Activated naive CD4-positive, alpha-beta T cell treated with anti-CD3 and anti-CD28 coated beads, Interleukin-2, amount 50 U/mL, for 72 hours (primary cell): ENCODE measurements around the gene C2CD2. TPM values are rescaled to one million over a fixed set of nuclear protein-coding genes. Genes with fewer than 3 reads are reported as not detected.
A peak's percentile ranks its signal among the peaks of the same experiment; 100 is the strongest.
"Not testable (repeated sequence)": the region's sequence is repeated elsewhere in the genome, so short reads cannot be mapped to it uniquely, and the experiment has no call there.

Experiments used
- ATAC-seq, 2 donors: fragments of 150-1000 bp; cut with Tn5 transposase; 2 replicates each; pipeline ENCODE4 v1.10.0; 2021; ENCODE audit warnings: mild to moderate bottlenecking in 2 of 2, moderate library complexity in 2 of 2
- DNase-seq, 2 donors: peaks; one replicate each; pipeline ENCODE4 v3.0.0; 2021 to 2022; ENCODE audit warnings: low spot score in 2 of 2
- H3K27ac Mint-ChIP-seq, 2 donors: one replicate each; pipeline ENCODE4 v1.8.0; 2022; ENCODE audit warnings: mild to moderate bottlenecking in 2 of 2, mixed read lengths in 2 of 2
- H3K36me3 Mint-ChIP-seq, 2 donors: one replicate each; pipeline ENCODE4 v1.8.0; 2022; ENCODE audit warnings: mixed read lengths in 2 of 2
- H3K9me3 Mint-ChIP-seq, 2 donors: one replicate each; pipeline ENCODE4 v1.8.0; 2022; ENCODE audit warnings: mixed read lengths in 2 of 2
- total RNA-seq, 2 donors: library from RNA; stranded (reverse); gene quantifications; one replicate each; pipeline ENCODE4 v1.2.3, GENCODE V29; 2022

C2CD2 gene
- total RNA-seq, 2 donors from 2014 or later: 15.8 to 24.7 TPM

DNA sequence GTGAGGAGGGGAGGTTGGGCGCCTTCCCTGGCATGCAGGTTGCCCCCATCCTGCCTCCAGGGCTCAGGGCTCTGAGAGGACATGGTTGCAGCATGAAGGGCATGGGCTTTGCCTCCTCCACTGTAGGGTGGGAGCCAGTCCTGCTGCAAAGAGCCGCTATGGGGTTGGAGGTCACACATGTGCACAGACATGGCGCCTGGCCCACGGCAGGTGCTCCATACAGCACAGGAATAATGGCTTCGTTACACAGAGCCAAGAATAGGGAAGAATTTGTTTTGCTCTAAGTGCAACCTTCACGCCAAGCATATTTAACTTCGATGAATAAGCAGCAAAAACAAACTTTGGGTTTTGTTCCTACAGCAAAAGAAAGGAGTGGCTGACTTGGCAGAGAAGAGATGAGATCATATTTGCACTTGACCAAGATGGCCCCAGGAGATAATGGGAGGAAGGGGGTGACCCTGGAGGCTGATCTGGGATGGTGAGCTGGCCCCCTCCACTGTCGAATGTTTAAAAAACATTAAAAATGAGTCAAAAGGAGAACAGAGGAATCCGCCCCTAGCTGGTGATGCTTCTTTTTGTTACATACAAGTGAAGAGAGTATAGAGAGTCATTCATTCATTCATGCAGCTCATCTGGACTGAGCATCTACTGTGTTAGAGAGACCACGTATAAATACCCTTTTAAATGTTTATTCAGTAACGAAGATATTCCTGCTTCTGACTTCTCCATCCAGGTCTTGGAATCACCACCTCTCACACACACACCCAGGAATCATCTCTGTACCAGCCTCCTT, 12.4 kb upstream of the C2CD2 start:
- Mint-ChIP-seq H3K9me3 (no peaks in the 10 kb centered on the region), H3K36me3 (no peaks in the 10 kb centered on the region), H3K27ac (peak overlapping the region in 1 of 2 donors; percentile 54)
- ATAC-seq (no peak), DNase-seq (peak in 1 of 2 donors; percentile 39)

DNA sequence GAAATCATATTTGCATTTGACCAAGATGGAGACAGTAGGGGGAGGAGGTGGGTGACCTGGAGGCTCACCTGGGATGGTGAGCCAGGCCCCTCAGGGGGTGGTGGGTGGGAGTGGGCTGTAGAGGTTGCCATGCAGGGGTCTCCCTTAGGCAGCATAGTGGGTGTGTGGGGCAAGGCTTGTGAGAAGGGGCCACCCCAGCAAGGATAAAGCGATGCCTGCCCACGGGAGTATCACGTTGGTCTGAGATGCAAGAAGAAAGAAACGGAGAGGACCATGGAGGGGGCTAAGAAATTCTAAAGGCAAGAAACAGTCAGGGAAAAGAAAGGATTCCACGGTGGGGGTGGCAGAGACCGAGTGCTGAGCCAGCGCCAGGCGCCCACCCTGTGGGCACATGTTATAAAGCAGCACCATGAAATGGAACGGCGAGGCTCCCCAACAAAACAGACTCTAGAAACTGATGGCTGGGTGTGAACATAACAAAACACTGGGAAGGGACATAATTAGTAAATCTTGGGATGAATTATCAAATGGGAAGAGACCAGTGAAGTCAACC, 11.7 kb upstream of the C2CD2 start:
- peak in 1 of 2 donors; percentile 16 for DNase-seq
- no peaks in the 10 kb centered on the region for H3K9me3 Mint-ChIP-seq
- no peak for ATAC-seq
- H3K27ac Mint-ChIP-seq: no peak overlapping the region
- no peaks in the 10 kb centered on the region for H3K36me3 Mint-ChIP-seq

DNA sequence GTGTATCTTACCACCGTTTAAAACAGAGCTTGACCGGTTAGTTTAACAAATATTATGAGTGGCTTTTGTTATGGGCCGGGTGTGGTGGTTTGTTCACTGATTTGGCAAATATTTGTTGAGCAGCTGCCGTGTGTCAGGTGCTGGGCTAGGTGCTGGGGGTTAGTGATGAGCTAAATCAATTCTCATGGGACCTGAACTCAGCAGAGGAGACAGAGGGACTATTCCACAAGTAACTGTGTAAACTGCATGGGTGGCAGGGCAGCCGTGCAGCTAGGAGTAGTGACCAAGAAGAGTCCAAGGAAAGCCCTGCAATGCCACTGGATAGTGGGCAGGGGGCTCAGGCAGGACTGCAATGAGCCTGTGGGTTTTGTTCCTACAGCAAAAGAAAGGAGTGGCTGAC, 11.2 kb upstream of the C2CD2 start:
- no peak for ATAC-seq
- Mint-ChIP-seq H3K27ac (no peak overlapping the region), H3K9me3 (no peaks in the 10 kb centered on the region), H3K36me3 (no peaks in the 10 kb centered on the region)
- peak in 1 of 2 donors; percentile 21 for DNase-seq

GRCh38 chr21:41964171-41964570, 10.4 kb upstream of the C2CD2 start:
- Mint-ChIP-seq H3K27ac (no peak overlapping the region), H3K9me3 (no peaks in the 10 kb centered on the region), H3K36me3 (no peaks in the 10 kb centered on the region)
- DNase-seq: peak in 1 of 2 donors; percentile 42
- ATAC-seq: no peak

GRCh38 chr21:41962425-41962966, 8.7 kb upstream of the C2CD2 start:
- DNase-seq (no peak), ATAC-seq (no peak)
- H3K27ac Mint-ChIP-seq: no peak overlapping the region
- no peaks in the 10 kb centered on the region for H3K36me3 Mint-ChIP-seq
- H3K9me3 Mint-ChIP-seq: no peaks in the 10 kb centered on the region

DNA sequence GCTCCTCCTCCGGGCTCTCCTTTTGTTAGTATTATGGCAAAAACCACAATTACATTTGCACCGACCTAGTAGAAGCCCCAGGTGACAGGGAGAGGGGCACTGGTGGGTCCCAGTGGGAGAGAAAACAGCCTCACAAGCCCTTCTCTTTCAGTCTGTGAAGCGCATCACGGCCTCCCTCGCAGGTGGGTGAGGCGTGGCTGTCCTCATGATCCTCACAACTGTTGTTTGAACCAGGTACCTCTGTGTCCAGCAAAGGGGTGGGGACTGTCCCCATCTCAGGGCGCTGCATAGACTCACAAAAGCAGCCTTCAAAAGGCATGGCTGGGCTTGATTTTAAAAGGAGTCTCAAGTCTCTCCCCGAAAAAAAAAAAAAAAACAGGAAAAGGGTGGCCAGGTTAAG, 7.9 kb upstream of the C2CD2 start:
- ATAC-seq (no peak), DNase-seq (no peak)
- Mint-ChIP-seq H3K36me3 (no peaks in the 10 kb centered on the region), H3K27ac (no peak overlapping the region), H3K9me3 (no peaks in the 10 kb centered on the region)

DNA sequence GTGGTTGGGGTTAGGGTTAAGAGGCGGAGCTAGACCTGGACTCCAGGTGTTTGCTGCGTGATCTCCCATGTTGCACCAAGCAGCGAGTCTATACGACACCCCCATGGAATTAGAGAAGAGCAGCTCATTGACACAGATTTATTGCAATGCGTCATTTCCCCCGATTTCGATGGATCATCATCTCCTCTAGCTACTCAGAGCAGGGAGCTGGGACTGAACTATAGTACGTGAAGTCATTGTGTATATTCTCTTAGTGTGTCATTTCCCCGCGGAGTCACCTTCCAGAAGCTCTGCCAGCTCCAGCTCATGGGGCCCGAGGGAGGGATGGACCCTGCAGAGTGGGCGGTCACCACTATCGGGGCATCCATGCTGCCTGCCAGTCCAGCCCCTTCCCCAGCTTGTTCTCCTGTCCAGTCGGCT, 7.5 kb upstream of the C2CD2 start:
- ATAC-seq: no peak
- Mint-ChIP-seq H3K27ac (peak overlapping the region in 1 of 2 donors; percentile 11), H3K36me3 (no peaks in the 10 kb centered on the region), H3K9me3 (no peaks in the 10 kb centered on the region)
- no peak for DNase-seq

DNA sequence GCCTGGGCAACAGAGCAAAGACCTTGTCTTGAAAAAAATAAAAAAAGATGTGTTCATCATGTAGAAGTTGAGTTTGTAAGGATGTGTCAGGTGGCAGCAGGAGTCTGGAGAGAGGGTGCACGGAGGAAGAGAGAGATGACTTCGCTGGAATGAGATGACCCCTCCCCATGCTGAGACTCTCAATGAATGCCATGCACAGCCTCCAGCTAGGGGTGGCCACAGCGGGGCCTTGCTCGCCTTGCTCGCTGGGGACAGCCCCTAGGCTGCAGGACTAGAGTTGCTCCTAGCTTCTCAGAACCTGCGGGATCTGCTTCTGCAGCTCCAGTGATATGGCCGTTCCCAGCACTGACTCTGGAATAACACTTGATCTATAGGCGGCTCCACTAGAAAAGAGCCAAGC, 6.6 kb upstream of the C2CD2 start:
- Mint-ChIP-seq H3K27ac (no peak overlapping the region), H3K36me3 (no peaks in the 10 kb centered on the region), H3K9me3 (no peaks in the 10 kb centered on the region)
- DNase-seq: no peak
- no peak for ATAC-seq

- not testable (repeated sequence) for H3K9me3 Mint-ChIP-seq, ATAC-seq, H3K27ac Mint-ChIP-seq, DNase-seq, H3K36me3 Mint-ChIP-seq
These were observed 5.9 kb upstream of the C2CD2 start for GRCh38 chr21:41959697-41960096.

DNA sequence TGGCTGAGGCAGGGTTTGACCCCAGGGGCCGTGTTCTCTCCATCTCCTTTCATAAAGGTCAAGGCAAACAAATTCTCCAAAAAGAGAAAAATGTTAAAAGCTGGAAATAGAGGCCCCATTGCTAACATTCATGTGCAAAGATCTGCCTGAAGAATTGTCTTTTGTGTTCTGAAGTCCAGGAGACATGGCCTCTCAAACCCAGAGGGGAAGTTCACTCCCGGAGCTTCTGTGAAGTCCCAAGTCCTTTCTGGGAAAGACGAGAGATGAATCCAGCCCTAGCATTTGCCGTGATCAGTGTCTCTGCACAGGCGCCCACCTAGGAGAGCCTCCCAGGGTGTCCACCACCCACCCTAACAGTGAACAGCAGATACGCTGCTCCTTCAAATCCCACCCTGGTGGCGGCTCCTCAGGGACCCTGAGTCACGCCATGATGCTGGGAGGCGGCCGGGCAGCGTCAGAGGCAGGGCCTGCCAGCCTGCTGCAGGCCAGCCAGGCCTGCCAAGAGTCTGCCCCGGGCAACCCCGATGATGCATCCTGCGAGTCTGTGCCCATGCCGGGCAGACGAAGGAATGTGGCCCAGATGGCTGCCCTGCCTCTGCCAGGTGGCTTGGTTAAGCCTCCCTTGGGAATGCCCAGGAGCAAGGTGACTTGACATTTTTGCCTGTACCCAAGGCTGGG, 5.2 kb upstream of the C2CD2 start:
- ATAC-seq (no peak), DNase-seq (no peak)
- no peaks in the 10 kb centered on the region for H3K9me3 Mint-ChIP-seq
- H3K27ac Mint-ChIP-seq: no peak overlapping the region
- H3K36me3 Mint-ChIP-seq: no peaks in the 10 kb centered on the region

- H3K9me3 Mint-ChIP-seq: no peaks in the 10 kb centered on the region
- H3K27ac Mint-ChIP-seq: no peak overlapping the region
- ATAC-seq: no peak
These were observed 4.4 kb upstream of the C2CD2 start for GRCh38 chr21:41957991-41958766.

GRCh38 chr21:41956926-41957729, 3.3 kb upstream of the C2CD2 start:
- ATAC-seq (peak in 1 of 2 donors; percentile 28), DNase-seq (no peak)
- Mint-ChIP-seq H3K27ac (no peak overlapping the region), H3K36me3 (peaks cover 0 to 4% of the 10 kb centered on the region in 2 donors), H3K9me3 (no peaks in the 10 kb centered on the region)

More at GRCh38 chr21:41957991-41958766, 4.4 kb upstream of the C2CD2 start:
- no peak for DNase-seq
- H3K36me3 Mint-ChIP-seq: no peaks in the 10 kb centered on the region

- Mint-ChIP-seq H3K36me3 (peaks cover 0 to 4% of the 10 kb centered on the region in 2 donors), H3K27ac (no peak overlapping the region), H3K9me3 (no peaks in the 10 kb centered on the region)
- ATAC-seq (no peak), DNase-seq (no peak)
These were observed 1.7 kb upstream of the C2CD2 start for GRCh38 chr21:41955516-41955915.

DNA sequence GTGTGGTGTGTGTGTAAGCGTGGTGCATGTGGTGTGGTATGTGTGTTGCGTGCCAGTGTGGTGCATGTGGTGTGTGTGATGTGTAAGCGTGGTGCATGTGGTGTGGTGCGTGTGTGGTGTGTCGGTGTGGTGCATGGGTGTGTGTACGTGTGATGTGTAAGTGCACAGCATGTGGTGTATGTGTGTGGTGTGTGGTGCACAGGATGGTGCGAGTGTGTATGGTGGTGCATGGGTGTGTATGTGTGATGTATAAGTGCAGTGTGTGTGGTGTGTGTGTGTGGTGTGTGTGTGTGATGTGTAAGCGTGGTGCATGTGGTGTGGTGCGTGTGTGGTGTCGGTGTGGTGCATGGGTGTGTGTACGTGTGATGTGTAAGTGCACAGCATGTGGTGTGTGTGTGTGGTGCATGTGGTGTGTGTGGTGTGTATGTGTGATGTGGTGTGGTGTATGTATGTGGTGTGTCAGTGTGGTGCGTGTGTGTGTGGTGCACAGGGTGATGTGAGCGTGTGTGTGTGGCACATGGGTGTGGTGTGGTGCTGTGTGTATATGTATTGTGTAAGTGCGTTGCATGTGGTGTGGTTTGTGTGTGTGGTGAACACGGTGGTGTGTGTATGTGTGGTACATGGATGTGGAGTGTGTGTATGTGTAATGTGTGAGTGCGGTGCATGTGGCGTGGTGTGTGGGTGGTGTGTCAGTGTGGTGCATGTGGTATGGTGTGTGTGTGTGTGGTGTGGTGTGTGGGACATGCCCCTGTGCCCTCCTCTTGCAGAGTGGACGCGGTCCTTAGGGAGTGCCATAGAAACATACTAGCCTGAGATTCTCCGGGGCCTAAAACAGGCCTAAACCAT, 1.1 kb upstream of the C2CD2 start:
- ATAC-seq (peak in 1 of 2 donors; percentile 16), DNase-seq (no peak)
- no peak overlapping the region for H3K27ac Mint-ChIP-seq
- peaks cover 0 to 4% of the 10 kb centered on the region in 2 donors for H3K36me3 Mint-ChIP-seq
- H3K9me3 Mint-ChIP-seq: no peaks in the 10 kb centered on the region

DNA sequence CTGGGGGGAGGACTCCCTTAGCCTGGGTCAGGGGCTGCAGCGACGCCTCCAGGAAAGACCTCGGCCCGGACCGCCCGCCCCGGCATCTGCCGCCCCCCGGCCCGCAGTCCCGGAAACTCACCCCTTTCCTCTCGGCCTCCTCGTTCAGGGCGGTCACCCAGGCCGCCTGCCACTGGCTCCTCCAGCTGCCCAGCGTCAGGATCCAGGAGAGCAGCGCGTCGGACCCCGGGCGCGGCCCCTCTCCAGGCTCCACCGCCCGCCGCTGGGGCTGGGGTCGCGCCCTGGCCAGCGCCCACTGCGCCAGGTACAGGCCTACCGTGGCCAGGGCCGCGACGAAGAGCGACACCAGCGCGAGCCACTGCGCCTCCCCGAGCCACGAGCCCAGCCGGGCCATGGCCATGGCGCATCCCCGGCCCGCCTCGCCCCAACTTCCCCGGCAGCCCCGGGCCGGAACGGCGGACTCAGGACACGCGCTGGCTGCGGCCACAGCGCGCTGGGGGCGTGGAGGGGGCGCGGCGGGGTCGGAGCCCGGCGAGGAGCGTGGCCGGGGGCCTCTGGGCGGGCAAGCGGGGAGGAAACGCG, 478 bp downstream of the C2CD2 start:
- H3K36me3 Mint-ChIP-seq: peaks cover 0 to 4% of the 10 kb centered on the region in 2 donors
- DNase-seq (peak in 1 of 2 donors; percentile 31), ATAC-seq (peak; percentile 46 to 52)
- no peaks in the 10 kb centered on the region for H3K9me3 Mint-ChIP-seq
- H3K27ac Mint-ChIP-seq: no peak overlapping the region
